GOT3 (cell line): ENCODE results near the gene SLC17A1.
"Not testable (repeated sequence)": the region's sequence is repeated elsewhere in the genome, so short reads cannot be mapped to it uniquely, and the experiment has no call there.

Experiments
- DNase-seq: peaks from one replicate; lab custom pipeline; 2025; ENCODE audit warnings: mixed read lengths; lab: John Stamatoyannopoulos, UW

SLC17A1 gene

DNA sequence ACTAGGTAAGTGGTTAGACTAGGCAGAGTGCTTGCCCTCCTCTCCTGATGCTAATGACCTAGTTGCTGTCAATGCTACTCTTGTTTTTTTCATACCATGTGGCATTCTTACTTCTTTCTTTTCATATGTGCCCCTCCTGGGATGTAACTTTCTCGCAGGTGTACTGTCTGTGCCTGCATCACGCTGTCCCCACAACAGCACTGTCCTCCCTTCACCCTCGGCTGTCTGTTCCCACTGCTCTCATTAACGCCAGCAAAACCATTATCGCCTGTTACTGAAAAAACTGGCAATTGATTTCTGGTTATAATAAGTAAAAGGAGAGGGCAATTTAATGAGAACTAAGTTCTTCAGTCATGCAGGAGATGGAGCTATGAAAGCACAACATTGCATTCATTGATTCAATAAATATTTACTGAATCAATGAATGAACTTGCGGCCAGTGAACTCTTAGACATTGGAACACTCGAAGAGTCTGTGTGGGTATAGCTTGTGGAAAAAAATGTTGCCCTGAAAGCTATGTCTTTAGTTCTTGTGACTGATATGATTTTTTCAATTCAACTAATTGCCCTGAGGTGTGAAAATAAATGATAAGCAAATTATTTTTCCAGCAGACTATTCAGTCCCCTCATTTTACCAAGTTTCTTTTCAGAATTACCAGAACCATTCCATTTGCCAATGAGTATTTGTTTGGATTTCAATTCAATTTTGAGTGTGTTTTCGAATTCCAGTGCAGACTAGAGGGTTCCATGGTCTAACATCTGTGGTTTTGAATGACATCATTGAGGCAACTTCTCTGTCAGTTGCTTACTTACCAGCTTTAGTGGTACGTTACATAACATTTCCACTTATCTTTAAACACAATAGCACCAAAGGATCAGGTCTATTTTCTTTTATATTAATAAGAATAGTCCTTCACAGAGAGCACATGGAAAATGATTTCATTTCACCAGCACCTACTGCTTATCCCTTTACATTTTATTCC lies 75.2 kb downstream of the SLC17A1 start:
- DNase-seq: no peak

DNA sequence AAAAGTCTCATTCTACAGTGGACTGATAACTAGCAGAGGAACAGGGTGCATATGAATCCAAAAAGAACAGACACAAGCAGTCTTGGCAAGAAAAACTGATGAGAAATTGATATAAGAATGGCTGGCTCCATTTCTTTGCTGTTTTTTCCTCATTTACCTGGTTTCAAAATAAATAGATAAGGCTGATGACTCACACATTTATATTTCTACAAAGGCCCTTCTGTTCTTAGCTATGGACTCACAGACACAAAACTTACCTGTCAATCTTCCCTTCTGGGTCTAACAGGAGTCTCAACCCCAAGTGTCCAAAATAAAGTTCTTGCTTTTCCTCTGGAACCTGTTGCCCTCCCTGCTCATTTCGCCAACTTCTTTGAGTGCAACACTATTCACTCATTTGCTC lies 76.4 kb downstream of the SLC17A1 start:
- DNase-seq: no peak

DNA sequence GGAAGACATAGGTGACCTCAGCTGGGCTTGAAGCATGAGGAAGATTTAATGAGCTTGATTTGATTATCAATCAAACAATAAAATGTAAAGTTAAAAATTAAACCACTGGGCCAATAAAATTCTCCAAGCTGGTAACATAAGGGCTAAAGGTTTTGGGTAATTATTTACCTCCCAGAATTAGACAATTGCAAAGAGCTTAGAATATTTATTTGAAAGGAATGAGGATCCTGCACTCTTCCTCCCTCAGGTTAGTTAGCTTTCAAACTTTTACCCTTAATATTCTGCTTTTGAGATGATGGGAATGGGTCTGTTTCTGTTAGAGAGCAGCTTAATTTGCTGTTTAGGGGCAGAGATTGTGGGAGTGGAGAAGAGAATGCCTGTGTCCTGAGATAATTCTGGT lies 77.3 kb downstream of the SLC17A1 start, which contains the start of gene SLC17A4:
Gene SLC17A4 (plus strand): TSS at position 208 of the 400 bp plus-strand sequence. CDS start 7,221 bp downstream, outside the sequence.
- no peak for DNase-seq

DNA sequence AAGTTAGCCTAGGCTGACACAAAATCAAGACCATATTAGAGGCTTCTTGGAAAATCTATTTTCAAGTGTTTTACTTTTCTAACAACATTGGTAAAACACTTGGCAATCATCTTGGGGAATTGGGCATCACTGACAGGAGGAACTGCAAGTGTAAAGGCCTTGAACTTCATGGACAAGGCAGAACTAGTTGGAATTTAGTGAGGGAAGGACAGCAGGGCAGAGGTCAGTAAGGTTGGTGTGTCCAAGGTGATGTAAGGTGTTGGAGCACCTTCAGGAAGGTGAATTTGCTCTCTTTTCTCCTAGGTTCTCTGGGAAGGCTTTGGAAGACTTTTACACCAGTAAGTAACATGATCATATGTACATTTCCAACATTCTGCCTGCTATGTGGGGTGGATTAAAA lies 78.8 kb downstream of the SLC17A1 start:
- no peak for DNase-seq

DNA sequence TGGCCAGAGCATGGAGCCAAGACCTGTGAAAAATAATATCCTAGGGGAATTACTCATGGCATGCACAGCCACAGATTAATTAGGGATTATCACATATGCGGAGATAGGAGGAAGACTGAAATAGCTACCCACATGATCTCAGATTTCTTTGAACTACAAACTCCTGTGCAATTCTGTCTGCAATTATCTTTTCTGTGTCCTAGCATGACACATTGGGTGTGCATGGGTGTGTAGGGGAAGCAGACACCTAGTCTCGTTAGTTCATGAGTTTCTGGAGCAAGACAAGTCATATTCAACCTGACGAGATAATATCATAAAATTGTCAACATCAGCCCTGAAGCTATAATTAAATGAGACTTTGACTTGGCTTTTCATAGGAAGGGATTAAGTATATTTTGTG lies 80.9 kb downstream of the SLC17A1 start:
- no peak for DNase-seq

DNA sequence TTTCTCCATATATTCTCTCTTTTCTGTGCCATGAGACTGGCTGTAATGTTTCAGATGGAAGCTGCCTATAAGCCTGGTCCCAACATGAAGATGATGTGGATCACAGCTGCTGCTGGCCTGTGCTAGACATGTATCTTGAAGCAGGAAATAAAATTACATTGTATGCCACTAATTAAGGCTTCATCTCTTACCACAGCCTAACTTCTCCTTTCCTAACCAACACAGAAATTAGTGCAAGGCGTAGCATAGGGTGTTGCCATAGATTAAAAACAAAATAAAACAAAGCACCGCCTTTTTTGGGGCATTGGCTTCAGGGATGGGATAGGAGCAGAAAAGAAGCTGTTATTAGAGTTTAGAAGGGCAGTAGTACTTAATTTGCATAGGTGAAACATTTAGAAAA lies 82.0 kb downstream of the SLC17A1 start:
- DNase-seq: no peak

DNA sequence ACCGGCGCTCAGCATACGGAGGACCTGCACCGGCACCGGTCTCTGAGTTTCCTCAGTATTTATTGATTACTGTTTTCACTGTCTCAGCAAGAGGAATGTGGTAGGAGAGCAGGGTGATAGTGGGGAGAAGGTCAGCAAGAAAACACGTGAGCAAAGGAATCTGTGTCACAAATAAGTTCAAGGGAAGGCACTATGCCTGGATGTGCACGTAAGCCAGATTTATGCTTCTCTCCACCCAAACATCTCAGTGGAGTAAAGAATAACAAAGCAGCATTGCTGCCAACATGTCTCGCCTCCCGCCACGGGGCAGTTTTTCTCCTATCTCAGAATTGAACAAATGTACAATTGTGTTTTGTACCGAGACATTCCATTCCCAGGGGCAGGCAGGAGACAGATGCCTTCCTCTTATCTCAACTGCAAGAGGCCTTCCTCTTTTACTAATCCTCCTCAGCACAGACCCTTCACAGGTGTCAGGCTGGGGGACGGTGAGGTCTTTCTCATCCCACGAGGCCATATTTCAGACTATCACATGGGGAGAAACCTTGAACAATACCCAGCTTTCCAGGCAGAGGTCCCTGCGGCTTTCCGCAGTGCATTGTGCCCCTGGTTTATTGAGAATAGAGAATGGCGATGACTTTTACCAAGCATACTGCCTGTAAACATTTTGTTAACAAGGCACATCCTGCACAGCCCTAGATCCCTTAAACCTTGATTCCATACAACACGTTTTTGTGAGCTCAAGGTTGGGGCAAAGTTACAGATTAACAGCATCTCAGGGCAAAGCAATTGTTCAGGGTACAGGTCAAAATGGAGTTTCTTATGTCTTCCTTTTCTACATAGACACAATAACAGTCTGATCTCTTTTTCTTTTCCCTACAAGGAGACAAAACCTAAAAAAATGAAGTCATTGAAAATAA lies 83.0 kb downstream of the SLC17A1 start:
- DNase-seq: not testable (repeated sequence)

DNA sequence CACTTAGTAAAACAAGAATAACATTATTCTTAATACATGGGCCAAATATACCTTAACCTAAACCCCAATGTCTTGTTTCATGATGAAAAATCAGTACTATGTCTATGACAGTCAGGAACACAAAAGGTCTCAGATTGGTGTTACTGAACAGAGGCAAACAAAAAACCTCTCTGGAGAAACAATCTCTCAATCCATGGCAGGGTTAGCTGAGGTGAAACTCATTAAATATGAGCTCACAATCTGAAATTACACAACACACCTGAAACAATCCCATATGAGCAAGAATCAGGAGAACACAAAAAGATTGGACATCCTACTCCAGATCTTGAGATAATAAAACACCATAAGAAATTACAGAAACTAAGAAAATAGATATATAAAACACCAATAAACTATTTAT lies 83.8 kb downstream of the SLC17A1 start:
- DNase-seq: no peak

DNA sequence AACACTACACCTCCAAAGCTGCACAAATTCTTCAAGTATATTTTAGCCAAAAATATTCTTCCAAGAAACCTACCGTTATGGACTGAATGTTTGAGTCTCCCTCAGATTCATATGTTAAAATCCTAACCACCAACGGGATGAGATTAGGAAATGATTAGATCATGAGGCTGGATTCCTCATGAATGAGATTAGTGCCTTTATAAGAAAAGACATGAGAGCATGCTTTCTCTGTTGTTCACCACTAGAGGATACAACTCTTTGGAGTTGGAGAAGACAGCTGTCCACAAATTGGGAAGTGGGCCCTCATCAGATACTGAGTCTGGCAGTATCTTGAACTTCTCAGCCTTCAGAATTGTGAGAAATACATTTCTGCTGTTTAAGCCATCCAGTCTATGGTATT lies 84.4 kb downstream of the SLC17A1 start:
- no peak for DNase-seq

DNA sequence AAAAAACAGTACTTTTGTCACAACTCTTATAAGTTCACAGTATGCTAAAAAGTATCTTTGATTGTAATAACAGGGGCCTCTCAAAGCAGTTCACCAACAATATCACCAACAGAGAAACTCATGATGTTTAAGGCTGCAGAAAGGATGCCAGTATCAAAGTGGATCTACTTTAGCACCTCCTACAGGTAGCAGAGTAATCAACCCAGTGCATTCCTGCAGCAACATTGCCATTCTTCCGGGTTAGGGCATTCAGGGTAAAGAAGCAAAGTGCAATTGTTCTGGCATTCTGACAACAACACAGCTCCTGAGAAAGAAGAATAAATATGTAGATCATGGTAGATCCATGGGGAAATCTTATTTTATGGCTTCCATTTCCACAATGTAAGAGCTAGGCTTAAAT lies 84.9 kb downstream of the SLC17A1 start:
- no peak for DNase-seq

DNA sequence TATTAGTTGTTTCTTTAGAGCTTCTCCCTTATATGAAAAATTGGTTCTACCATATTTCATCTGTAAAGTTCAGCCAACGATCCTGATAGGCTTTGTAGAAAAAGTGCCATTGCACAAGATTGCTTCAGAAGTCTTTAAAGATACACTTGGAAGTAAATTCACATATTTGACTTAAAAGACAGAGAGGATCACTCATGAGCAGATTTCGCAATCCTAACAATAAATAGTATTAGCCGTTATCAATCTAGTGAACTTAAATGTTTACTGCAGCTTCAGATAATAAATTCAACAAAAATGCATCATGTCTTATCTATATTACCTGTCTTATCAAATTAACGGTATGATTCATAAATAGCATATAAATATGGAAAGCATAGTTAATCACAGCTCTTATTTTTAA lies 86.0 kb downstream of the SLC17A1 start:
- DNase-seq: no peak

DNA sequence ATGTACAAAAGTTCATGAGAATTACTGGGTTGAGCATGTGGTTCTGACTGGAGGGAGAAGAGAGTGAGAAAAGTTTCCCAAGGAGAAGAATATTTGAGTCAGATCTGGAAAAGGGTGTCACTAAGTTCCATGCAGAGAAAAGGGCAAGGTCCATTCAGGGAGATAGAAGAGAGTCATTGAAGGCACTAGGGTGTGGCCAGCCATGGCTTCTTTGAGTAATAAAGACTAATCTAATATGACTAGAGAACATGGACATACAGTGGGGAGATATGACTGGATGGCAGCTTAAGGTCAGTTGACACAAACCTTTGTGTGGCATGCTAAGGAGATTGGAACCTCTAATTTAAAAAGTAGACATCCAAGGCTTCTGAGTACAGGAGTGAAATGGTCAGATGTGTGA lies 88.0 kb downstream of the SLC17A1 start:
- DNase-seq: no peak

DNA sequence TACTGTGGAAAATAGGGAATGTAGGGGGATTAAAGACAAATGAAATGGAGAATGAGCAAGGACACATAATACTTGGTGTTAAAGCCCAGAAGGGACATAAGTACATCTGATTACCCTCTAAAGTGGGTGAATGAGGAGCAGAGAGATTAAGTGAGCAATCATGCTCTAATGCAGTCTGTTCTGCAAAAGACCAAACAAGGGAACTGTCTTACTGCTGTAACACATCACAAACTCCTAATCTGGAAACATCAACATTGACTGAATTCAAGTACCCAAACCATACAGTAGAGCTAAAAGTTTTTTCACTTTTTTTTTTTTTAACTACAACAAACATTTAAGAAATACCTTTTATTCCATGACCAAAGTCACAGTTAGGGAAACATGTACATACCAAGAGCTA lies 96.6 kb downstream of the SLC17A1 start:
- DNase-seq: no peak
